22Rv1 (cell line): ENCODE results near the gene TEX264.

Experiments
- CTCF ChIP-seq: fragments of 450-650 bp; IDR thresholded peaks from 2 replicates; pipeline ENCODE4 v1.5.1; 2017; ENCODE audit warnings: mild to moderate bottlenecking
- ZFX ChIP-seq: fragments of 450-650 bp; IDR thresholded peaks from 2 replicates; pipeline ENCODE4 v1.6.1; 2017; ENCODE audit warnings: antibody characterized with exemption, borderline replicate concordance

DNA sequence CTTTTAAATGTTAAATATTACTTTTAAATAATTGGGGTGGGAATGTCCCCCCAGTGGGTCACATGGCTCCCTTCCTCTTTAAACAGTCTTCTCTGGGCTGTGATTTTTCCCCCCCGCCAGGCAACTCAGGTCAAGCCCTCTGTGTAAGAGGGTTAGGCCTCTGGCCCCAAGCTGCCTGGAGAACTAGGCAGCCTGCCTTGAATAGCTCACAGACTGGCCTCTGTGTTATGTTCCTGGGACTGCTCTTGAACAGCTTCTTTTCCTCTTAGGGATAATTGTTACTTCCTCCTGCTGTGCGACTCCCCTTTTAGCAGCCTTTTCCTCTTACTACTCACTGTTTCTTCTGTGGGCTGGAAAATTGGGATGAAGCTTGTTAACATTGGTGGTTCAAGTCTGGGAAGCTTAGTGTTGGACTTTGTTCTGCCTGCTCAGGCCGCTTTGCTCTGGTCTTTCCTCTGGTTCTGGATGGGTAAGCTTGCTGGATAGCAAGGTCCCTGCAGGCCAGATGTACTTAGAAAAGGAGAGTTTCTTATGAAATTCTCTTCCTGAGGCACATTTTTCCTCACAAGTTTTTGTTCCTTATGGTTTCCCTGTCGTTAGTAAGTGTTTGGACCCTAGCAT lies 2.2 kb downstream of the TEX264 start:
- TF ChIP-seq CTCF (no peak), ZFX (no peak)
